ENCODE data around the gene PHETA2. TPM values are rescaled to one million over a fixed set of nuclear protein-coding genes. Genes with fewer than 3 reads are reported as not detected.

PHETA2 gene
- total and polyA plus RNA-seq, 2 of the 8 experiments (the other 6 are each of a cell fraction or from before 2014, with no cell fraction given): 7.4 to 7.6 TPM

GRCh38 chr22:42066937-42067336 lies 7.1 kb upstream of the PHETA2 start (continued):
- TF ChIP-seq POLR2A (IDR thresholded peaks at IDR 0.05; ENCODE audit: control extremely low read depth in 1 of 2, low read depth in 2 of 2, low read length in 2 of 2) (no peak), RAD21 (IDR thresholded peaks at IDR 0.05 in 1 of 2, conservative IDR thresholded peaks at IDR 0.05 in 1 of 2; ENCODE audit: low read depth in 2 of 2, low read length in 2 of 2) (no peak), EP300 (IDR thresholded peaks at IDR 0.05; ENCODE audit: borderline replicate concordance in 1 of 2, low read depth in 2 of 2, low read length in 2 of 2) (no peak), TAF1 (IDR thresholded peaks at IDR 0.05; ENCODE audit: low read depth, low read length) (no peak), SP1 (IDR thresholded peaks at IDR 0.05; ENCODE audit: low read depth, low read length) (no peak), FOSL1 (IDR thresholded peaks at IDR 0.05; ENCODE audit: insufficient read depth, low read depth, low read length) (no peak), CREB1 (IDR thresholded peaks at IDR 0.05) (no peak)

All from H1 (cell line).